Parathyroid adenoma (tissue), 2 donors: Measurements from ENCODE around the gene JPH3.

Source experiments
- H2AFZ ChIP-seq: fragments of 300-600 bp; sonication (generic); one replicate; pipeline ENCODE4 v1.7.0; 2017; ENCODE audit warnings: antibody characterized with exemption, mild to moderate bottlenecking
- H3K27ac ChIP-seq: fragments of 300-600 bp; sonication (generic); one replicate; pipeline ENCODE4 v1.7.0; 2017
- H3K27me3 ChIP-seq: fragments of 300-600 bp; sonication (generic); one replicate; pipeline ENCODE4 v1.7.0; 2017; ENCODE audit warnings: low read length; ENCODE audit not compliant: control insufficient read depth, insufficient read depth
- H3K36me3 ChIP-seq: fragments of 300-600 bp; sonication (generic); one replicate; pipeline ENCODE4 v1.7.0; 2017; ENCODE audit warnings: low read length; ENCODE audit not compliant: control insufficient read depth, insufficient read depth
- H3K4me1 ChIP-seq: fragments of 300-600 bp; sonication (generic); one replicate; pipeline ENCODE4 v1.7.0; 2017; ENCODE audit warnings: control low read depth
- H3K4me2 ChIP-seq: fragments of 300-600 bp; sonication (generic); one replicate; pipeline ENCODE4 v1.7.0; 2017; ENCODE audit warnings: low read length
- H3K4me3 ChIP-seq: fragments of 300-600 bp; sonication (generic); one replicate; pipeline ENCODE4 v1.7.0; 2017; ENCODE audit warnings: low read depth, low read length
- H3K79me2 ChIP-seq: fragments of 300-600 bp; sonication (generic); one replicate; pipeline ENCODE4 v1.7.0; 2017; ENCODE audit warnings: control low read depth
- H3K9ac ChIP-seq: fragments of 300-600 bp; sonication (generic); one replicate; pipeline ENCODE4 v1.7.0; 2017; ENCODE audit warnings: mild to moderate bottlenecking
- H3K9me3 ChIP-seq: fragments of 300-600 bp; sonication (generic); one replicate; pipeline ENCODE4 v1.7.0; 2017; ENCODE audit warnings: low read length; ENCODE audit not compliant: control insufficient read depth
- TF ChIP-seq, protein P1 (sequence below): fragments of 300-600 bp; sonication (generic); IDR thresholded peaks from one replicate; pipeline ENCODE4 v1.7.0; 2017; ENCODE audit warnings: antibody characterized with exemption, mild to moderate bottlenecking
- donor health status: primary hyperparathyroidism.

The JPH3 gene

DNA sequence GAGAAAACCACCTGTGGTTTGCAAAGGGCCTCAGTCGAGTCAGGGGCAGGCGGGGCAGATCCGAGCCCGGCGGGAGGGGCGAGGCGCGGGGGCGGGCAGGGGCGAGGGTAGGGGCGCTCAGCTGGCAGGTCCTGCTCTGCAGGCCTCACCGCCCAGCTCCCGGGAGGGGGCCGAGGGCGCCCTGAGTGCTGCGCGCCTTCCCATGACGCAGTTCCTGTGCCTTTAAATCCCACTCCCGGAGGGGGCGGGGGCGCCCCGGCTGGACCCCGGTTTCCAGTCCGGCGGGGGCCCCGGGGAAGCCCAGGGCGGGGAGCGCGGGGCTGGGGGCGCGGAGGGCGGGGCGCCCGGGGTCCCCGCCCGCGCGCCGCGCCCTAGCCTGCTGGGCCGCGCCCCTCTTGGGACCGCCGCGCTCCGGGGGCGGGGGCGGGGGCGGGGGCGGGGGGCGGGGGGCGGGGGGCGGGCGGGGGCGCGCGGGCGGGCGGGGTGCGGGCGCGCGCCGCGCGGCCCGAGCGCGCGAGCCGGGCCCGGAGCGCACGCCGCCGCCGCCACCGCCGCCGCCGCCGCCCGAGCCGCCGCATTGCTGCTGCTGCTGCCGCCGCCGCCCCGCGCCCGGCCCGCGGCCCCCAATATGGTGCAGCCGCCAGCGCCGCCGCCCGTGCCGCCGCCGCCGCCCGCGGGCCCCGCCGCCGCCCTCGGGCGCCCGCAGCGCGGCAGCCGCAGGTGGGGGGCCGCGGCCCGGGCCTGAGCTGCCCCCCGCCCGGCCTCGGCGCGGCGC lies at the start of gene JPH3:
JPH3 (plus strand) TSS at position 508 of the 775 bp plus-strand sequence. CDS start 639 bp downstream, outside the sequence.
- H3K9ac ChIP-seq = no peak within 1 kb of the TSS

DNA sequence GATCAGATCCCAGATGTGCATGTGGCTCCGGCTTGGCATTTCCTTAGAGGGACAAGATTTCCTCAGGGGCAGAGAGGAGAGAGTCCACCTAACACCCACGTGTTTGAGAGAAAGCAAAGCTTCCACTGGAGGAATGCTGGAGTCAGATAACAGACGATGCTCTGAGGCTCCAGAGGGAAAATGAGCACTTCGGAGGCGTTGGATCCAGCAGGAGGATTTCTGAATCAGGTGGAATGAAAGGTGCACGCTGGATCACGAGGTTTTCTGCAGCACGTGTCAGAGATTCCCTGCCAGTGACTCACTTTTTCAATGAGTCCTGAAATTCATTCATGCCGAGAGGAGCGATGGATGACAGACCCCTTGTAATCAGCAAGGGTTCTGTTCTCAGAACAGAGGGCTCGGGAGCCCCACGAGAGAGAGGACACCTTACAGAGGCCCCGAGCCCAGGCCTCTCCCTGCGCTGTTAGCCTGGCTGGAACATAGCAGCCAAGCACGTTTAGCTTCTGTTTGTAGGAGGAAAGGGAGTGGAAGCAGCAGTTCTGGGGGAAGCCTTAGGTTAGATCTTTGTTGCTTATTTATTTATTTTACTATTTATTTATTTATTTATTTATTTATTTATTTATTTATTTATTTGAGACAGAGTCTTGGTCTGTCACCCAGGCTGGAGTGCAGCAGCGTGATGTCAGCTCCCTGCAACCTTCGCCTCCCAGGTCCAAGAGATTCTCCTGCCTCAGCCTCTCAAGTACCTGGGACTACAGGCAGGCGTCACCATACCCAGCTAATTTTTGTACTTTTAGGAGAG lies 49.3 kb upstream of the JPH3 start:
- Histone ChIP-seq H3K27ac (no peak overlapping the region), H3K27me3 (no peaks in the 10 kb centered on the region), H3K9ac (no peak overlapping the region), H3K4me2 (no peak overlapping the region), H3K36me3 (no peaks in the 10 kb centered on the region), H3K4me1 (no peaks in the 10 kb centered on the region), H2AFZ (no peak overlapping the region), H3K79me2 (no peaks in the 10 kb centered on the region), H3K9me3 (no peaks in the 10 kb centered on the region), H3K4me3 (no peak overlapping the region)
- TF ChIP-seq, protein P1, sequence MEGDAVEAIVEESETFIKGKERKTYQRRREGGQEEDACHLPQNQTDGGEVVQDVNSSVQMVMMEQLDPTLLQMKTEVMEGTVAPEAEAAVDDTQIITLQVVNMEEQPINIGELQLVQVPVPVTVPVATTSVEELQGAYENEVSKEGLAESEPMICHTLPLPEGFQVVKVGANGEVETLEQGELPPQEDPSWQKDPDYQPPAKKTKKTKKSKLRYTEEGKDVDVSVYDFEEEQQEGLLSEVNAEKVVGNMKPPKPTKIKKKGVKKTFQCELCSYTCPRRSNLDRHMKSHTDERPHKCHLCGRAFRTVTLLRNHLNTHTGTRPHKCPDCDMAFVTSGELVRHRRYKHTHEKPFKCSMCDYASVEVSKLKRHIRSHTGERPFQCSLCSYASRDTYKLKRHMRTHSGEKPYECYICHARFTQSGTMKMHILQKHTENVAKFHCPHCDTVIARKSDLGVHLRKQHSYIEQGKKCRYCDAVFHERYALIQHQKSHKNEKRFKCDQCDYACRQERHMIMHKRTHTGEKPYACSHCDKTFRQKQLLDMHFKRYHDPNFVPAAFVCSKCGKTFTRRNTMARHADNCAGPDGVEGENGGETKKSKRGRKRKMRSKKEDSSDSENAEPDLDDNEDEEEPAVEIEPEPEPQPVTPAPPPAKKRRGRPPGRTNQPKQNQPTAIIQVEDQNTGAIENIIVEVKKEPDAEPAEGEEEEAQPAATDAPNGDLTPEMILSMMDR = no peak

More for the DNA sequence above, at the start of gene JPH3:
- H2AFZ ChIP-seq = no peak within 1 kb of the TSS
- no peaks in the 10 kb centered on the region for H3K36me3 ChIP-seq
- no peak within 1 kb of the TSS for H3K27ac ChIP-seq
- TF ChIP-seq, protein P1 = no peak
- H3K27me3 ChIP-seq = peaks cover 3% of the 10 kb centered on the region
- no peaks in the 10 kb centered on the region for H3K4me1 ChIP-seq
- H3K9me3 ChIP-seq = no peaks in the 10 kb centered on the region
- no peaks in the 10 kb centered on the region for H3K79me2 ChIP-seq
- no peak within 1 kb of the TSS for H3K4me2 ChIP-seq
- H3K4me3 ChIP-seq = no peak within 1 kb of the TSS

DNA sequence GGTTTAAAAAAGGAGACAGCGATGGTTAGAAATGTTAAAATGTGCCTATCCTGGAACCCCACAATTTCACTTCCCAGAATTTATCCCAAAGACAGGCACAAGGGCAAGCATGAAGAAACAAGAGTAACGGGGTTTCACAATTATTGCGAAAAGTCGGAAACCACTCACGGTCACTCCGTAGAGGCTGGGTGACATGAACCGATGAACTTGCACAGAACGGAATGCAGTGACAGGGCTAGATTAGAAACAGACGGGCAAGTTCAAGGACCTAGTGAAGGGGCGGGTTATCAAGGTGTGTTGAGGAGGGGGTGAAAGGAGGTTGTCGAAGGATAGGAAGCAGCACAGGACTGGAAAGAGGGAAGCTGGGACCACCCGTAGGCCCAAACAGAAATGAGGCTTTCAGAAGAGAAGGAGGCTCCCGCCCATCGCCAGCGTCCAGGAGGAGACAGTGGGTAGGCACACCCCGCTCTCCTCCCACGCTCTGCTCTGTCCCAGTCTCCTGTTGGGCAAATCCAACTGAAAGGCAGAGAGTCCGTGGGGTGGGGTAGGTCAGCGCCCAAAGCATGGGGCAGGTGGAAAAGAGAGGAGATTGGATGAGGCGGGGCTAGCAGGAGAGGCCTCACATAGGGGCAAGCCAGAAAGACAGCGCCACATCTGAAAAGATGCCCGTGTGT lies 47.4 kb upstream of the JPH3 start:
- no peaks in the 10 kb centered on the region for H3K27me3 ChIP-seq
- H3K36me3 ChIP-seq = no peaks in the 10 kb centered on the region

DNA sequence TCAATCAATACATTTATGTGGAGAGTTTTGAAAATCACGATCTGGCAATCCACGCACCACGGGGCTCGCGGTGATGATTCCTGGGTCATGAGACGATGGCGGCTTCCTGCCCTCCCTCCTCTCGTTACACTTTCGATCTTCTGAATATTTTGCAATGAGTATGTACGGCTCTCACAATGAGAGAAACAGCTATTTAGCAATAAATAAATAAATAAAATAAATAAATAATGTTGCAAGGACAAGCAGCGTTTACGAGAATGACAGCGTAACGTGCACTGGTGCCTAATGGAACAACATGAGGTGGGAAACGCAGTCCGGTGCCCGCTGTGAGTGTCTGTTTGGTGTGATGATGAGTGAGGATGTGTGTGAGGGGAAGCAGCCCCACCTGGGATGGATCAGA lies 46.7 kb upstream of the JPH3 start:
- H3K36me3 ChIP-seq = no peaks in the 10 kb centered on the region
- no peak overlapping the region for H2AFZ ChIP-seq
- H3K4me1 ChIP-seq = no peaks in the 10 kb centered on the region
- H3K4me2 ChIP-seq = no peak overlapping the region
- no peaks in the 10 kb centered on the region for H3K27me3 ChIP-seq
- no peaks in the 10 kb centered on the region for H3K79me2 ChIP-seq
- no peak overlapping the region for H3K27ac ChIP-seq
- TF ChIP-seq, protein P1 = no peak
- no peak overlapping the region for H3K4me3 ChIP-seq
- no peaks in the 10 kb centered on the region for H3K9me3 ChIP-seq
- H3K9ac ChIP-seq = no peak overlapping the region

More for the DNA sequence above, 47.4 kb upstream of the JPH3 start:
- Histone ChIP-seq H3K9me3 (no peaks in the 10 kb centered on the region), H2AFZ (no peak overlapping the region), H3K79me2 (no peaks in the 10 kb centered on the region), H3K4me1 (no peaks in the 10 kb centered on the region), H3K4me3 (no peak overlapping the region), H3K4me2 (no peak overlapping the region), H3K9ac (no peak overlapping the region), H3K27ac (no peak overlapping the region)
- TF ChIP-seq, protein P1 = no peak
